HL-60/S4 treated with phorbol 12-myristate 13-acetate at 8.2 ng/mL for 4 days and 3 days (cell line): ENCODE data around the gene ING2.
"Not testable (repeated sequence)": the region's sequence is repeated elsewhere in the genome, so short reads cannot be mapped to it uniquely, and the experiment has no call there.

Experiments used
- in situ Hi-C: fragments of 300-500 bp; cut with MboI; formaldehyde crosslinking; loops from 2 replicates; pipeline ENCODE4 v1.15.0; 2022; ENCODE audit warnings: low sequenced_read_pairs

Gene ING2

DNA sequence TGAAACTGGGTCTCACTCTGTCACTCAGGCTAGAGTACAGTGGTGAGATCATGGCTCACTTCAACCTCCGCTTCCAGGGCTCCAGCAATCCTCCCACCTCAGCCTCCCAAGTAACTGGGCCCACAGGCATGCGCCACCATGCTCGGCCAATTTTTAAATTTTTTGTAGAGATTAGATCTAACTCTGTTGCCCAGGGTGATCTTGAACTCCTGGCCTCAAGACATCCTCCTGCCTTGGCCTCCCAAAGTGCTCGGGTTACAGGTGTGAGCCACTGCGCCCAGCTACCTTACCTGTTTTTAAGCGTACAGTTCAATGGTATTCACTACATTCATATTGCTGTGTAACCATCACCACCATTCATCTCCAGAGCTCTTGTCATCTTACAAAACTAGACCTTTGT is 41.5 kb downstream of the ING2 start:
- in situ Hi-C loops = no loop called here

DNA sequence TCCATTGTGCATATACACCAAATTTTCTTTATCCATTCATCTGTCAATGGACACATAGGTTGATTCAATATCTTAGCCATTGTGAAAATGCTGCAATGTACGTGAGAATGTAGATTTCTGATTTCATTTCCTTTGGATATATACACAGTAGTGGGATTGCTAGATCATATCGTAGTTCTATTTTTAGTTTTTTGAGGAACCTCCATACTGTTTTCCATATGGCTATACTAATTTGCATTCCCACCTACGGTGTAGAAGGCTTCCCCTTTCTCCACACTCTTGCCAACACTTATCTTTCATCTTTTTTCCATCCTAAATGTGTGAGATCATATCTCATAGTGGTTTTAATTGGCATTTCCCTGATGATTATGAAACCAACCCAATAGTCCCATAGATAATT is 43.4 kb downstream of the ING2 start:
- in situ Hi-C loops = no loop called here

DNA sequence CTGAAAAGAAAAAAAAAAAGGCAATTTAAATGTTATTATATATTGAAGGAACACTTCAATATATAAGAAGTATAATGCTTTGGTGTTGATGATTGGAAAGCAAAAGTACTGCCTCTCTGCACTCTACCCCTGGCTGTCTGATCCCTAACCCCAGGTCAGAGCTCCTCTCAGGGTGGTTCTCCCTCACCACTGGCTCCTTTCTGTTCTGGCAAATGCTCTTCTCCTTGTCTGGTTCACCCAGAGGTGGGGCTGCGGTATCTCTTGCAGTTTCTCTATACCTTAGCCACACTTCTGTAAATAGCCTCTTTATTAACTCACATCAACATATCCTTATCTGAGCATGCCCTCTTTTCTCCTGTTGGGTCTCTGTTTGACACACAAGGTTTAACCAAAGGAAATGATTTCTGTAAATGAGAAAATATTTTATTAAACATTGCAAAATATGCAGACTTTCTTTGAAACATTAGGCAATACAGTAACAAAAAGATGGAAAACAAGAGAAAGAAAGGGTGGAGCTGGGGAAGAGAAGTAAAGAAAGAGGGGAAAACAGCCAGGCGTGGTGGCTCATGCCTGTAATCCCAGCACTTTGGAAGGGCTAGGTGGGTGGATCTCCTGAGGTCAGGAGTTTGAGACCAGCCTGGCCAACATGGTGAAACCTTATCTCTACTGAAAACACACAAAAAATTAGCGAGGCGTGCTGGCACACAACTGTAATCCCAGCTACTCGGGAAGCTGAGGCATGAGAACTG is 45.7 kb downstream of the ING2 start:
- in situ Hi-C loops = no loop called here

DNA sequence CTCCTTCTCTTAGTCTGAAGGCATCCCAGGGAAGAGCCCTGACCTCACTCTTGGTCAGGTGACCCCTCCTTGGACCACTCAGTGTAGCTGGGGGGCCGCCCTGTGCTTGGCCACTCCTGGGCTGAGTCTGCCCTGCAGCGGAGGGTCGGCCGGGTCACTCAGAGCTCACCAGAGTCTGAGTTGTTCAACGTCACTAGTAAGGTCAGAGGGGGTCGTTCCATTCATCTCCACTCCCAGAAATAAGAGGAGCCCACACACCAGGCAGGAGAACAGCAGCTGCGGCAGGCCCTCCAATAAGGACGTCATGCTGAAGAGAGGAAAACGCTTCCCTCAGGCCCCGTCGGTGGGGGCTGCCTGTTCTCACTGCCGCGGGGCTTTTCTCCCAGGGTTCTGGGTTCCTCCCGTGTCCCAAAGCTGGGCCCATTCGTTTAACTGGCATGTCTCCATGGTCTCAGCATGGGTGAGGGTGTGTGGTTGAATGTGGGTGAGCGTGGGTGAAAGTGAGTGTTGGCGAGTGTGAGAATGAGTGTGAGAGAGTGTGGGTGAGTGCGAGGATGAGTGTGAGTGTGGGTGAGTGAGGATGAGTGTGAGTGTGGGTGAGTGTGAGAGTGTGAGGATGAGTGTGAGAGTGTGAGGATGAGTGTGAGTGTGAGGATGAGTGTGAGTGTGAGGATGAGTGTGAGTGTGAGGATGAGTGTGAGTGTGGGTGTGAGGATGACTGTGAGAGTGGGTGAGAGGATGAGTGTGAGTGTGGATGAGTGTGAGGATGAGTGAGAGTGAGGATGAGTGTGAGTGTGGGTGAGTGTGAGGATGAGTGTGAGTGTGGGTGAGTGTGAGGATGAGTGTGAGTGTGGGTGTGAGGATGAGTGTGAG is 47.7 kb downstream of the ING2 start:
- in situ Hi-C loops = no loop called here

DNA sequence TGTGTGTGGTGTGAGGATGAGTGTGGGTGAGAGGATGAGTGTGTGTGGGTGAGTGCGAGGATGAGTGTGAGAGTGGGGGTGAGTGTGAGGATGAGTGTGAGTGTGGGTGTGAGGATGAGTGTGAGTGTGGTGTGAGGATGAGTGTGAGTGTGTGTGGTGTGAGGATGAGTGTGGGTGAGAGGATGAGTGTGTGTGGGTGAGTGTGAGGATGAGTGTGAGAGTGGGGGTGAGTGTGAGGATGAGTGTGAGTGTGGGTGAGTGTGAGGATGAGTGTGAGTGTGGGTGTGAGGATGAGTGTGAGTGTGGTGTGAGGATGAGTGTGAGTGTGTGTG is 48.3 kb downstream of the ING2 start:
- in situ Hi-C loops = not testable (repeated sequence)

DNA sequence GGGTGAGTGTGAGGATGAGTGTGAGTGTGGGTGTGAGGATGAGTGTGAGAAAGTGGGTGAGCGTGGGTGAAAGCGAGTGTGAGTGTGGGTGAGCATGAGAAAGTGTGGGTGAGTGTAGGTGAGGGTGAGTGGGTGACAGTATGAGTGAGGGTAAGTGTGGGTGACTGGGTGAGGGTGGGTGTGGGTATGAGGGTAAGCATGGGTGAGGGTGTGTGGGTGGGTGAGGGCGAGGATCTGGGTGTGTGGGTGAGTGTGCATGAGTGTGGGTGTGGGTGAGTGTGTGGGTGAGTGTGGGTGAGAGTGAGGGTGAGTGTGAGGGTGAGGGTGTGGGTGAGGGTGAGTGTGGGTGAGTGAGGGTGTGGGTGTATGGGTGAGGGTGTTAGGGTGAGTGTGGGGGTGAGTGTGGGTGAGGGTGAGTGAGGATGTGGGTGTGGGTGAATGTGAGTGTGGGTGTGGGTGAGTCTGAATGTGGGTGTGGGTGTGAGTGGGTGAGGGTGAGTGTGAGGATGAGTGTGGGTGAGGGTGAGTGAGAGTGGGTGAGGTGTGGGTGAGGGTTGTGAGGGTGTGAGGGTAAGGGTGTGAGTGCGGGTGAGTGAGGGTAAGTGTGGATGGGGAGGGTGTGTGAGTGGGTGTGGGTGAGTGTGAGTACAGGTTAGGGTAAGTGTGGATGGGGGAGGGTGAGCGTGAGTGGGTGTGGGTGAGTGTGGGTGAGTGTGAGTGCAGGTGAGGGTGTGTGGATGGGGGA is 48.9 kb downstream of the ING2 start:
- in situ Hi-C loops = no loop called here

DNA sequence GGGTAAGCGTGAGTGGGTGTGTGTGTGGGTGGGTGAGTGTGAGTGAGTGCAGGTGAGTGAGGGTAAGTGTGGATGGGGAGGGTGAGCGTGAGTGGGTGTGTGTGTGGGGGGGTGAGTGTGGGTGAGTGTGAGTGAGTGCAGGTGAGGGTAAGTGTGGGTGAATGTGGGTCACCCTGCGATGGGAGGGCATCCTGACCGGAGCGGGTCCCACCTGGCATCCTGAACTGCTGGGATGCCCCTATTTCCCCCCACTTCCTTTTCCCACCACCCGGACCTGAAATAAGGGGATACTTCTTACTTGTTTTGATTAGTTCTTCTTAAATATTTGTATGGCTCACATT is 49.5 kb downstream of the ING2 start:
- in situ Hi-C loops = no loop called here

DNA sequence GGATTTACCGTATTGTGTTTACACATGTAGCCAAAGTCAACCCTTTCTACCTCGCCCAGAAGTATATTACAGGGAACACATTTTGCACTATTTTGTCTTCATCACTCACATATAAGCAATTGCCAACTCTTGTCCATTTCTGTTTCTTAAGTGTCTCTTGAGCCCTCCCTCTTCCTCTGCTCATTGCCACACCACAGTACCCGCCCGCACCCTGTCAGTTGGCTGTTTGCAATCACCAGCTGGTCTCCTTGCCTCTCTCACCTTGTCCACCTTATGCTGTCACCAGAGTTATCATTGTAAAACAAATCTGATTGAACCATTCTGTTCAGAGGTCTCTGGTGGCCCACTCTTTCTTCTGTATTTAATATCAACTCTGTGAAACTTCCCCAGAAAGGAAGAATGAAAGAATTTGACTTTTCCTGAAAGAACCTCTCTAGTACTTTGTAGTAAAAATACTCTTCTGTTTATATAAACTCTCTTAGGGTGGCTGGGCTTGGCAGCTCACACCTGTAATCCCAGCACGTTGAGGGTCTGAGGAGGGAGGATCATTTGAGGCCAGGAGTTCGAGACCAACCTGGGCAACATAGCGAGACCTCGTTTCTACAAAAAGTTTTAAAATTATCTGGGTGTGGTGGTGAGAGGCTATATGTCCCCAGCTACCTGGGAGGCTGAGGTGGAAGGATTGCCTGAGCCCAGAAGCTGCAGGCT is 50.2 kb downstream of the ING2 start:
- in situ Hi-C loops = no loop called here

DNA sequence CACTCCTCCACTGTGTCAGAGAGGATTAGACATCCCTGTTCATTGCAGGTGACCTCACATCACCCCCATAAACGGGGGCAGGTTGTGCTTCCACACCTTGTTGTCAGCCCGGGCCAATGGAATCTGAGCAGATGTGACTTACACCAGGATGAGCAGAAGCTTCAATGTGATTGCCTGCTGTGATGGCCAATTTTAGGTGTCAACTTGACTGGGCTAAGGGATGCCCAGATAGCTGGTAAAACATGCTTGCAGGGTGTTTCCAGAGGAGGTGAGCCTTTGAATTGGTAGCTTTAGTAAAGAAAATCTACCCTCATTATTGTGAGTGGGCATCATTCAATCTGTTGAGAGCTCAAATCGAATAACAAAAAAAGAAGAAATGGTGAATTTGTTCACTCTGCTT is 52.1 kb downstream of the ING2 start:
- in situ Hi-C loops = no loop called here

DNA sequence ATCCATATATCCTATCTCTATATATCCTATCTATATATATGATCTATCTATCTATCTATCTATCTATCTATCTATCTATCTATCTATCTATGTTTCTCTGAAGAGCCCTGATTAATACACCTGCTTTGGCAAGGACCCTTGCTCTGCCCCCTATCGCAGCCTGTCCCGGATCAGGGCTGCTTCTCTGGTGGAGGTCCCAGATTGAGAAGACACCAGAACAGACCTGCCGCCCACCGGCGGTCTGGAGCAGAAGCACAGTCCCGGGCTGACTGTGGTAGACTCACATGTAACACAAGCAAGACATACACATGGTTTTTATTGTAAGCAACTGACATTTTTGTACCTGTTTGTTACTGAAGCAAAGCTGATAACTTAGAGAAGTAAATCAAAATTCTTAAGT is 52.8 kb downstream of the ING2 start:
- in situ Hi-C loops = no loop called here

DNA sequence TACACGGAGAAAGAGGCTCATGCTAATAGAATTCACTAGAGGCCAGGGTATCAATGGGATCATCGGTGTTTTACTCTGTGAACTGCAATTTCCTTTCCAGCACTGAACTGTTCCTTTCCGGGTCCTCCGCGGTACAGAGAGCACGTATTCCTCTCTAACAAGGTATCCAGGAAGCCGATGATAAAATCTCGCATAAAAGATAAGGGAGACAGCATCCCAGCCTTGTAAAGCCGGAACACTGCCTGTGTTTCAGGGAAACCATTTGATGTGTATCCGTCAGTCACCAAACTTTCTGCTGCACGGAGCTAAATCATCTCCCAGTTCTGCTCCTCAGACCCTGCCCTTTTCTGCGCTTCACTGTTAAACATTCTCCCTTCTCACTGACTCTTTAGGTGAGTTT is 54.0 kb downstream of the ING2 start:
- in situ Hi-C loops = no loop called here

DNA sequence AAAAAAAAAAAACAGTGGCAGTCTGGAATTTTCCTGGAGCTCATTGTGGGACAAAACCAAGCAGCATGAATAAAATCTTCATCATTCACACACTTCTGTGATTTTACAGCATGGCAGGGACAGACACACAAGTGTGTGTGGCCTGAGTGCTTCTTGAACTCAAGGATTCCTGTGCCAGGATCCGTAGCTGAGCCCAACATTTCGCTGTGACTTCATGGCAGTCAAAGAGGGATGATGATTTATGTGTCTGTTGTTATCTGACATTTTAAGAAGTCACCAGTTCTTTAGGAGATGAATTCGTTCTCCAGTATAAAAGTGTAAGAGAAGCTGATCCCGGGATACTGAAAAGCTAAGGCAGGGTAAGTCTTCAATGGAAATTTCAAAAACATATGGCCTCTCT is 57.0 kb downstream of the ING2 start:
- in situ Hi-C loops = no loop called here
